IPS-NIHi7 (cell line): ENCODE data around the gene FBXO21.

Experiments used
- DNase-seq: peaks from one replicate; pipeline ENCODE4 v3.0.0; 2012; ENCODE audit warnings: mixed read lengths; ENCODE audit errors: extremely low spot score

FBXO21 gene

DNA sequence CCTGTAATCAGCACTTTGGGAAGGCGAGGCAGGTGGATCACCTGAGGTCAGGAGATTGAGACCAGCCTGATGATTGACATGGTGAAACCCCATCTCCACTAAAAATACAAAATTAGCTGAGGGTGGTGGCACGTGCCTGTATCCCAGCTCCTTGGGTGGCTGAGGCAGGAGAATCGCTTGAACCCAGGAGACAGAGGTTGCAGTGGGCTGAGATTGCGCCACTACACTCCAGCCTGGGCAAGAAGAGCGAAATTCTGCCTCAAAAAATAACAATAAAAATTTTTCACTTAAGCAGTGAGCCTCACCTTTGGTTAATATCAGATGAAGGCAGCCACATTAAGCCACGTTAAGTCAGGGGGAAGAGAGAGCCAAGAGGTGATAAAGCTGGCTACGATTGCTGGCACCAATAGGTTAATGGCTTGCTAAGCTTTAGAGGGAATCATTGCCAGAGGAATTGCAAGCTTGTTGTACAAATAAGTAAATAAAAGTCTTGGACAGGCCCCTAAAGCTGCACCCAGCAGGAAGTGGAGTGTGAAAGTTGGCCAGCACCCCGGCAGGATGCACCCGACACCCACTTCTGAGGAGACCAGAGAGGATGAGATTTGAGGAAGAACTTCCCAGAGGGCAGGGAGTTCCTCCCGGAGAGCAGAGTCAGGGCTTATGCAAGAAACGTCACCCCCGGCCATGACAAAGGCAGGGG is 49.7 kb downstream of the FBXO21 start:
- no peak for DNase-seq

- no peak for DNase-seq
Measured at GRCh38 chr12:117139025-117139717, 51.1 kb downstream of the FBXO21 start.

- no peak for DNase-seq
Measured at GRCh38 chr12:117134721-117135120, 55.5 kb downstream of the FBXO21 start.

GRCh38 chr12:117134059-117134458 is 56.2 kb downstream of the FBXO21 start:
- no peak for DNase-seq

DNA sequence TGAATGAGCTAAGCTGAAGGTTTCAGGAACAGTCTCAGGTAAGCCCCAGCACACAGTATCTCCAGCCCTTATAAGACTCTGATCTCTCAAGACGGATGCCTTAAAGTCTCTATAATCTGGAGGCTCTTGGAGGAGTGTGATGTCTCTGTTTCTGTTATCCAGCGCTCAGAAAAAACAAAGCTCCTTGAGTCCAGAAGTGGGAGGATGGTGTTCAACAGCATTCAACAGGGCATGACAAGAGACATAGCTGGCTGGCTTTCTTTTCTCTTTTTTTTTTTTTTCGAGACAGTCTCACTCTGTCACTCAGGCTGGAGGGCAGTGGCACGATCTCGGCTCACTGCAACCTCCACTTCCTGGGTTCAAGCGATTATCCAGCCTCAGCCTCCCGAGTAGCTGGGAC is 59.5 kb downstream of the FBXO21 start:
- DNase-seq, result no peak

GRCh38 chr12:117129391-117129790 is 60.9 kb downstream of the FBXO21 start:
- DNase-seq, result no peak

DNA sequence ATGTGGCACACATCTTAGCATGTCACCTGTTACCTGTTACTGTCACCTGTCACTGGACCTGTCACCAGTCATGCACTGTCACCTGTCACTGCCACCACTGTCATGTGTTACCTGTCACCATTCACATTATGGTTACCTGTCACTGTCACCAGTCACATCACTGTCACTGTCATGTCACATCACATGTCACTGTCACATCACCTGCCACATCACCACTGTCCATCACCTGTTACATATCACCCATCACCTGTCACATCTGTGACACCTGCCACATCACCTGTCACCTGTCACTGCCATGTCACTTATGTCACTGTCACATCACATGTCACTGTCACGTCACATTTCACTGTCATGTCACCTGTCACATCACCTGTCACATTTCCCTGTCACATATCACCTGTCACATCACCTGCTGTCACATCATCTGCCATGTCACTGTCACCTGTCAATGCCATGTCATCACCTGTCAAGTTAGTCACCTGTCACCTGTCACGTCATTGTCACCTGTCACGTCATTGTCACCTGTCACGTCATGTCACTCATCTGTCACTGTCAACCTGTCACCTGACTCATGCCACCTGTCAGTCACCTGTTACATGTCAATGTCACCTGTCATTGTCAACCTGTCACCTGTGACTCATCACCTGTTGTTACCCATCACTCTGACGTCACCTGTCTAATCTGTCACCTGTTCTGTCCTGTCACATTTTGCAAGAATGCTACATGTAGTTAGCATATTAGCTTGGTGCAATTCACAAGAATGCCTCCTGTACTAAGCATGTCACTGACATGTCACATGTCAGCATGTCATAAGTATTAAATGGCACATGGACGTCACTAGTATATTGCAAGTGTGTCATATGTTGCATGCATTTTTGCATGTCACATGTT is 62.1 kb downstream of the FBXO21 start:
- no peak for DNase-seq

DNA sequence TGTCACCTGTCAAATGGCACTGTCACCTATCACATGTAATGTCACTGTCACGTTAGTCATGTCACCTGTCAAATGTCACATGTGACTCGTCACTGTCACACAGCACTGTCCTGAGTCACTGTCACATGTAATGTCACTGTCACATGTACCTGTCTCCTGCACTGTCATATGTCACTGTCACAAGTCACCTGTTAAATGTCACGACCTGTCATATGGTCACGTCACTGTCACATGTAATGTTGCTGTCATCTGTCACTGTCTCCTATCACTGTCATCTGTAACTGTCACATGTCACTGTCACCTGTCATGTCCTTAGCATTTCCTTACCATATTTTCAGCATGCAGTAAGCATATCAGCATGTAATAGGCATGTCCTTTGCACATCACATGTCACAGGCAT is 63.9 kb downstream of the FBXO21 start:
- no peak for DNase-seq

- DNase-seq, result no peak
Measured at GRCh38 chr12:117125767-117126166, 64.5 kb downstream of the FBXO21 start.

- DNase-seq, result no peak
Measured at GRCh38 chr12:117125272-117125613, 65.0 kb downstream of the FBXO21 start.

GRCh38 chr12:117124421-117125271 is 65.6 kb downstream of the FBXO21 start:
- DNase-seq, result no peak

DNA sequence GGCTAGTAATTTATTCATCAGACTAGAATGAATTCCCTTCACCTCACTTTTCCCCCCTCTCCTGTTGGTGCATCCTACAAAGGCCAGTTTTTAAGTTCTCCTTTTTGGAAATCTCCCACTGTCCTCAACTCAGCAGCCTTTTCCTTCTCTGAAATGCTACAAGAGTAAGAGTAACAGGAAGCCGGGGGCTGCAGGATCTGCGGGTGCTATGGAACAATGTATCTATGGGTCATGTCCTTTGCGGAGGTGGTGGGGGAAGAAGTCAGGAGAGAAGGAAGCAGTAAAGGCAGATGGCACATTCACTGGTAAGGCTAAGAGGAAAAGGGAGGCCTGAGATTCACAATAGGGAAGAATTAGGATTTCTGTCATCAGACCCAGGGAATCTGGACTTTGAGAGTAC is 68.8 kb downstream of the FBXO21 start:
- no peak for DNase-seq

DNA sequence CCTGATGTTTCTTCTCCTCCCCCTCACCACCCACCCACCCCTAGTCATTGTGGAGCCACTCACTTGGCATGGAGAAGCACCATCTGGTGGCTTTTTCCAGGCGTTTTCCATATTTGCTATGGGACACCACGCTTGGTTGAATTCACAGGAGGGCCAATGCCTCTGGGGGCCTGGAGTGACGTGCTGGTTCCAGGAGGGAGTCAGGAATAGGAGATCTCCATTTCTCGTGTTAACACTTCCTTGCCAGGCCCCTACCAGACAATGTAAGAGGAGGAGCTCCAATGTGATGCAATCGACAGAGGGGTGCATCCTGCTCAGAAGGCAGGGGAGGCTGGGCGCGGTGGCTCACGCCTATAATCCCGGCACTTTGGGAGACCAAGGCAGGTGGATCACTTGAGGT is 69.5 kb downstream of the FBXO21 start:
- no peak for DNase-seq

DNA sequence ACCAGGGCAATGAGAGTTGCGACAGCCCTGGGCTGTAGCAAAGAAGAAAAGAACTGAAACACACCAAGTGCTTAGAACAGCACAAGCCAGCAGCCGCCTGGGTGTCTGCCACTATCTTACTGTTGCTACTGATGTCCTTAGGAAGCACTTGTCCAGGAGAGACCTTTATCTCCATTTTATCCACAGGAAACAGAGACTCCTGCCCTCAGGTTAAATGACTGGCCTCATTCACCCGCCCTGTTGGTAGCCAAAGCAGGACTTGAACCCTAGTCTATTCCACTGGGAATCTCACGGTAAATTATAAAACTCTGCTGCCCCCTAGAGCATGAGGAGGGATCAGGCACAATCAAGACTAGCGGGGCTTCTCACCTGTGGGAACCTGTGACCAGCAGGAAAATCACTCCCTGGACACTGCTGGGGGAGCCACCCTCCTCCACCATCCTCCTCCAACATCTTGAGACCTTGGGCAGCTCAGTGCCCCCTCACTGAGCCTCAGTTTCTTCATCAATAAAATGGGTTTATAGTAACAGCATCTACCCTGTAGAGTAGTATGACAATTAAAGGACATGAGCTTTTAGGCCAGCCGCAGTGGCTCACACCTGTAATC is 70.6 kb downstream of the FBXO21 start:
- DNase-seq, result peak; percentile 80

- DNase-seq, result peak; percentile 51
Measured at GRCh38 chr12:117118838-117119591, 71.3 kb downstream of the FBXO21 start.

DNA sequence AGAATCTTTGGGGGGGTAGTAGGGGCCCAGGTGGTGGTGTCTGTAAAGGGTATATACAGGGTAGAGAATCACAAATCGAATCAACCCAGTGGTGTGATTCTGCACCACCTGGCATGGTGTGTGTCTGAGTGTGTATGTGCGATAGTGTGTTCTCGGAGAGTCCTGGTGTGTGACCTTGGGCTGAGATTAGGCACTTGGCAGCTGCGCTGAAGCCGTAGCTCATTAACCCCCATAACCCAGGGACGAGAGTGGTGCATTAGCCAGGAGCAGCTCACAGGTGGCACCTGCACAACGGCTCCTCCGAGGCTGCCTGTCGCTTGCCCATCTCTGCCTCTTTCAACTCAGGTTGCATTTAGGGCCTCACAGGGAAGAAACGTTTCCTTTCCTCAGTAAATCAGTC is 75.5 kb downstream of the FBXO21 start:
- DNase-seq, result no peak

- no peak for DNase-seq
Measured at GRCh38 chr12:117113231-117113630, 77.0 kb downstream of the FBXO21 start.

DNA sequence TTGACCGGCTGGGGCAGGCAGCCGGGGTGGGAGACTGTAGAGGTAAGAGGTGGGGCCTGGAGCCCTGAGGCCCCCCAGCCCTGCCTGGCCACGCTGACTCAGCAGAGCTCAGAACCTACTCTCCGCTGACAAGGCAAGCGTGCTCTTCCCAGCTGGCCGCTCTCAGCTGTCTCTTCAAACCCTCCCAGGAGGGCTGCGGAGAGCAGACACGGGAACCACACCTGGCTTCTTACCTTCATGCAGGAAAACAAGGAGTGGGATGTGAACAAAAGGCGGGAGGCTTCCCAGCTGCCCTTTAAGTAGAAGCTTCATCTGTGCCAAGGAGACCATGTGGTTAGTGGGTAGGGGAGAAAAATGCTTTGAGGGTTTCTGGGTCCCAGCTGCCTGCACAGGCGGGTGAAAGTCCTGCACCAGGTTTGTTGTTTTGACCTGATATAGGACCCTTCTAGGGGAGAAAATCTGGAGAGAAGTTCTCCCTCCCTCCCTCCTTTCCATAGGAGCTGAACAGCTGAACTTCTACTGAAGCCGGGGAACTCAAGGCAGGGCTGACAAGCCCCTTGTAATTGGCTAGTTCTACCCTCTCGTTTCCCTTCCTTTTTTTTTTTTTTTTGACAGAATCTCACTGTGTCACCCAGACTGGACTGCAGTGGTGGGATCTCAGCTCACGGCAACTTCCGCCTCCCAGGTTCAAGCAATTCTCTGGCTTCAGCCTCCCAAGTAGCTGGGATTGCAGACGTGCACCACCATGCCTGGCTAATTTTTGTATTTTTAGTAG is 78.3 kb downstream of the FBXO21 start:
- DNase-seq, result no peak

GRCh38 chr12:117111386-117111785 is 78.9 kb downstream of the FBXO21 start:
- no peak for DNase-seq
